B cell (primary cell): ENCODE results near the gene SGCD. TPM values are rescaled to one million over a fixed set of nuclear protein-coding genes. Genes with fewer than 3 reads are reported as not detected.

Experiments
- ATAC-seq: fragments of 200-7000 bp; cut with Tn5 transposase; one replicate; pipeline ENCODE4 v1.10.0; 2021; ENCODE audit warnings: low read depth, mild to moderate bottlenecking, moderate number of reproducible peaks, moderate library complexity
- CTCF ChIA-PET: fragments of 350-600 bp; sonication (Branson Sonifier 250); formaldehyde crosslinking; loops from one replicate; lab custom pipeline; 2021; ENCODE audit warnings: antibody characterized with exemption, inconsistent platforms; lab: Charles Lee
- POLR2A ChIA-PET: fragments of 350-600 bp; sonication (Branson Sonifier 250); formaldehyde crosslinking; loops from one replicate; lab custom pipeline; 2021; ENCODE audit warnings: antibody characterized with exemption; lab: Charles Lee
- DNase-seq: peaks from one replicate; pipeline ENCODE4 v3.0.0; 2013
- H2AFZ ChIP-seq: 2 replicates; pipeline ENCODE4 v1.6.1; 2012; ENCODE audit warnings: mild to moderate bottlenecking, low read depth, low read length; ENCODE audit not compliant: insufficient read depth, poor library complexity, severe bottlenecking
- H3K27ac ChIP-seq, 2 donors: 1 replicate in 1 of 2; 2 replicates in 1 of 2; pipeline ENCODE4 v1.5.1; 2012 to 2013; ENCODE audit warnings: low read length in 2 of 2, mild to moderate bottlenecking in 2 of 2, moderate library complexity in 1 of 2
- H3K27me3 ChIP-seq, 4 experiments: fragments of 200-600 bp in 1 of 4; sonication (generic) in 1 of 4; replicated peaks in 1 of 4; 1 replicate in 2 of 4; 2 replicates in 2 of 4; pipeline versions ENCODE4 v1.6.1 to v1.7.0; 2013 to 2016; ENCODE audit warnings: low read length in 3 of 4, mild to moderate bottlenecking in 2 of 4, mixed read lengths in 1 of 4, moderate library complexity in 1 of 4; ENCODE audit not compliant: insufficient read depth in 4 of 4, control insufficient read depth in 3 of 4; ENCODE audit errors: control extremely low read depth in 1 of 4
- H3K36me3 ChIP-seq, 2 experiments: replicated peaks in 1 of 2; 1 replicate in 1 of 2; 2 replicates in 1 of 2; pipeline versions ENCODE4 v1.6.1 to v1.7.1; 2013; ENCODE audit warnings: low read length in 1 of 2; ENCODE audit not compliant: insufficient read depth in 2 of 2, control insufficient read depth in 1 of 2; ENCODE audit errors: control extremely low read depth in 1 of 2, extremely low read depth in 1 of 2
- H3K4me1 ChIP-seq, 2 donors: fragments of 200-600 bp in 1 of 2; sonication (generic) in 1 of 2; 1 replicate in 1 of 2; 2 replicates in 1 of 2; pipeline versions ENCODE4 v1.5.1 to v1.6.1; 2013 to 2017; ENCODE audit warnings: low read length in 2 of 2; ENCODE audit not compliant: control insufficient read depth in 2 of 2, insufficient read depth in 2 of 2
- H3K4me2 ChIP-seq: replicated peaks from 2 replicates; pipeline ENCODE3; 2012; ENCODE audit warnings: mild to moderate bottlenecking, low read depth, low read length; ENCODE audit not compliant: poor library complexity, severe bottlenecking
- H3K4me3 ChIP-seq, 5 experiments: fragments of 200-600 bp in 1 of 5; sonication (generic) in 1 of 5; 1 replicate in 3 of 5; 2 replicates in 2 of 5; pipeline versions ENCODE4 v1.5.1 to v1.7.0; 2011 to 2016; ENCODE audit warnings: low read length in 4 of 5, mild to moderate bottlenecking in 4 of 5, low read depth in 2 of 5, control low read depth in 1 of 5, moderate library complexity in 1 of 5; ENCODE audit not compliant: insufficient read depth in 1 of 5; ENCODE audit errors: control extremely low read depth in 1 of 5, extremely low read depth in 1 of 5
- H3K79me2 ChIP-seq: fragments of 200-600 bp; sonication (generic); one replicate; pipeline ENCODE4 v1.6.0; 2016; ENCODE audit warnings: low read length; ENCODE audit not compliant: control insufficient read depth, insufficient read depth
- H3K9ac ChIP-seq: fragments of 200-600 bp; sonication (generic); 2 replicates; pipeline ENCODE4 v1.6.1; 2017; ENCODE audit warnings: mild to moderate bottlenecking, low read length, moderate library complexity
- H3K9me3 ChIP-seq, 3 donors: one replicate each; pipeline versions ENCODE4 v1.6.1 to v1.7.1; 2013; ENCODE audit warnings: low read length in 2 of 3; ENCODE audit not compliant: control insufficient read depth in 2 of 3, insufficient read depth in 1 of 3; ENCODE audit errors: control extremely low read depth in 1 of 3
- H4K20me1 ChIP-seq: 2 replicates; pipeline ENCODE4 v1.6.0; 2012; ENCODE audit warnings: mild to moderate bottlenecking, low read length; ENCODE audit not compliant: insufficient read depth, control insufficient read depth, poor library complexity, severe bottlenecking
- H3K27ac Mint-ChIP-seq: one replicate; pipeline ENCODE4 v1.8.0; 2021; ENCODE audit warnings: mixed read lengths
- H3K27me3 Mint-ChIP-seq: one replicate; pipeline ENCODE4 v1.8.0; 2021; ENCODE audit warnings: mixed read lengths
- H3K4me1 Mint-ChIP-seq: one replicate; pipeline ENCODE4 v1.8.0; 2021; ENCODE audit warnings: mixed read lengths
- H3K4me3 Mint-ChIP-seq: one replicate; pipeline ENCODE4 v1.8.0; 2021; ENCODE audit warnings: mixed read lengths
- H3K9me3 Mint-ChIP-seq: one replicate; pipeline ENCODE4 v1.8.0; 2022; ENCODE audit warnings: mixed read lengths; ENCODE audit not compliant: insufficient read depth
- EZH2 ChIP-seq: IDR thresholded peaks from 2 replicates; pipeline ENCODE4 v1.6.1; 2012; ENCODE audit warnings: borderline replicate concordance, low read depth, mild to moderate bottlenecking, moderate library complexity, low read length; ENCODE audit not compliant: insufficient read depth, poor library complexity, severe bottlenecking
- WGBS: methylation state at CpG from one replicate; pipeline ENCODE4 v1.1.5; 2013; ENCODE audit warnings: missing lambda C conversion rate; ENCODE audit not compliant: insufficient coverage; 5-methylcytosine and 5-hydroxymethylcytosine counted together
- intact Hi-C: fragments of 100-400 bp; cut with micrococcal nuclease; formaldehyde crosslinking; loops from one replicate; pipeline ENCODE4 v1.10.0; 2022
- polyA plus RNA-seq: library from polyadenylated mRNA; depleted of rRNA; stranded (reverse); fragments of >200 nt; gene quantifications from 2 replicates; pipeline ENCODE4 v1.2.3, GENCODE V29; 2012
- total RNA-seq, 2 donors: library from RNA; stranded (reverse); fragments of 120-200 nt in 1 of 2; gene quantifications; 1 replicate in 1 of 2; 2 replicates in 1 of 2; pipeline versions ENCODE4 v1.2.3 to v1.2.4, GENCODE V29; 2013 to 2022
- TF ChIP-seq, protein P1 (sequence below): fragments of 200-600 bp; IDR thresholded peaks from one replicate; pipeline ENCODE4 v1.8.0; 2022; ENCODE audit warnings: antibody characterized with exemption, mild to moderate bottlenecking

The SGCD gene
- total and polyA plus RNA-seq, 2 donors (not counting 1 experiment from before 2014, with no cell fraction given) = not detected

- Histone ChIP-seq H3K27me3 (no peaks in the 10 kb centered on the region), H3K4me1 (no peaks in the 10 kb centered on the region), H3K36me3 (no peaks in the 10 kb centered on the region), H4K20me1 (no peaks in the 10 kb centered on the region), H3K79me2 (no peaks in the 10 kb centered on the region), H3K4me2 (no peak overlapping the region), H2AFZ (no peak overlapping the region), H3K9me3 (no peaks in the 10 kb centered on the region), H3K4me3 (no peak overlapping the region), H3K9ac (no peak overlapping the region), H3K27ac (no peak overlapping the region)
- no peak for DNase-seq
- no peak for TF ChIP-seq EZH2
- TF ChIP-seq, protein P1, sequence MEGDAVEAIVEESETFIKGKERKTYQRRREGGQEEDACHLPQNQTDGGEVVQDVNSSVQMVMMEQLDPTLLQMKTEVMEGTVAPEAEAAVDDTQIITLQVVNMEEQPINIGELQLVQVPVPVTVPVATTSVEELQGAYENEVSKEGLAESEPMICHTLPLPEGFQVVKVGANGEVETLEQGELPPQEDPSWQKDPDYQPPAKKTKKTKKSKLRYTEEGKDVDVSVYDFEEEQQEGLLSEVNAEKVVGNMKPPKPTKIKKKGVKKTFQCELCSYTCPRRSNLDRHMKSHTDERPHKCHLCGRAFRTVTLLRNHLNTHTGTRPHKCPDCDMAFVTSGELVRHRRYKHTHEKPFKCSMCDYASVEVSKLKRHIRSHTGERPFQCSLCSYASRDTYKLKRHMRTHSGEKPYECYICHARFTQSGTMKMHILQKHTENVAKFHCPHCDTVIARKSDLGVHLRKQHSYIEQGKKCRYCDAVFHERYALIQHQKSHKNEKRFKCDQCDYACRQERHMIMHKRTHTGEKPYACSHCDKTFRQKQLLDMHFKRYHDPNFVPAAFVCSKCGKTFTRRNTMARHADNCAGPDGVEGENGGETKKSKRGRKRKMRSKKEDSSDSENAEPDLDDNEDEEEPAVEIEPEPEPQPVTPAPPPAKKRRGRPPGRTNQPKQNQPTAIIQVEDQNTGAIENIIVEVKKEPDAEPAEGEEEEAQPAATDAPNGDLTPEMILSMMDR = no peak
- no peaks in the 10 kb centered on the region for H3K4me1 Mint-ChIP-seq
- ATAC-seq = no peak
- no CpG with 5 or more reads among the region's 1 CpG for WGBS
- H3K4me3 Mint-ChIP-seq = no peak overlapping the region
- intact Hi-C loops = no loop called here
- ChIA-PET CTCF (no interaction called here), POLR2A (no interaction called here)
- H3K27ac Mint-ChIP-seq = no peak overlapping the region
- no peaks in the 10 kb centered on the region for H3K9me3 Mint-ChIP-seq
- no peaks in the 10 kb centered on the region for H3K27me3 Mint-ChIP-seq
These were observed 31.5 kb upstream of the SGCD start for GRCh38 chr5:156295431-156295830.

- H3K4me1 Mint-ChIP-seq = no peaks in the 10 kb centered on the region
- DNase-seq (no peak), ATAC-seq (no peak)
- Histone ChIP-seq H3K27ac (no peak overlapping the region), H3K36me3 (no peaks in the 10 kb centered on the region), H2AFZ (no peak overlapping the region), H3K79me2 (no peaks in the 10 kb centered on the region), H3K27me3 (no peaks in the 10 kb centered on the region), H3K4me1 (no peaks in the 10 kb centered on the region), H3K4me2 (no peak overlapping the region), H3K9me3 (peaks cover 0 to 3% (median 0%) of the 10 kb centered on the region in 3 donors), H4K20me1 (no peaks in the 10 kb centered on the region), H3K4me3 (no peak overlapping the region), H3K9ac (no peak overlapping the region)
- H3K9me3 Mint-ChIP-seq = peaks cover 8% of the 10 kb centered on the region
- WGBS = 93% methylated on average over 3 of the region's 4 CpGs
- intact Hi-C loops = no loop called here
- ChIA-PET CTCF (no interaction called here), POLR2A (no interaction called here)
- no peaks in the 10 kb centered on the region for H3K27me3 Mint-ChIP-seq
- H3K4me3 Mint-ChIP-seq = no peak overlapping the region
- H3K27ac Mint-ChIP-seq = no peak overlapping the region
- TF ChIP-seq, protein P1 = no peak
- no peak for TF ChIP-seq EZH2
These were observed 16.8 kb upstream of the SGCD start for GRCh38 chr5:156310115-156310514.
